DOHH2 (cell line): ENCODE results near the gene HSPB7.
"Not testable (repeated sequence)": the region's sequence is repeated elsewhere in the genome, so short reads cannot be mapped to it uniquely, and the experiment has no call there.

Experiments used
- H3F3A ChIP-seq: fragments of 200-600 bp; sonication (generic), shearing (Covaris generic); 2 replicates; pipeline ENCODE4 v1.6.0; 2016; ENCODE audit warnings: antibody characterized with exemption, mild to moderate bottlenecking; ENCODE audit not compliant: control insufficient read depth, insufficient read depth
- H3K27ac ChIP-seq: fragments of 200-600 bp; sonication (generic); 2 replicates; pipeline ENCODE4 v1.5.1; 2014; ENCODE audit warnings: low read depth, mild to moderate bottlenecking, low read length, moderate library complexity
- H3K27me3 ChIP-seq: fragments of 200-600 bp; sonication (generic); 2 replicates; pipeline ENCODE4 v1.6.1; 2014; ENCODE audit warnings: mild to moderate bottlenecking, low read length, mixed read lengths; ENCODE audit not compliant: control insufficient read depth
- H3K36me3 ChIP-seq: fragments of 200-600 bp; sonication (generic); 2 replicates; pipeline ENCODE4 v1.6.1; 2014; ENCODE audit warnings: mild to moderate bottlenecking, low read length, moderate library complexity, mixed read lengths; ENCODE audit not compliant: control insufficient read depth
- H3K4me1 ChIP-seq: fragments of 200-600 bp; sonication (generic); 2 replicates; pipeline ENCODE4 v1.6.1; 2014; ENCODE audit warnings: mild to moderate bottlenecking, low read length, mixed read lengths; ENCODE audit not compliant: control insufficient read depth
- H3K4me2 ChIP-seq: fragments of 200-600 bp; sonication (generic); 2 replicates; pipeline ENCODE4 v1.6.0; 2014; ENCODE audit warnings: mild to moderate bottlenecking, low read length, moderate library complexity
- H3K4me3 ChIP-seq: fragments of 200-600 bp; sonication (generic); 2 replicates; pipeline ENCODE4 v1.5.1; 2014; ENCODE audit warnings: mild to moderate bottlenecking, low read length, mixed read lengths
- H3K79me2 ChIP-seq: fragments of 200-600 bp; sonication (generic); 2 replicates; pipeline ENCODE4 v1.6.1; 2014; ENCODE audit warnings: mild to moderate bottlenecking, low read length, mixed read lengths; ENCODE audit not compliant: control insufficient read depth
- H3K9me2 ChIP-seq: fragments of 200-600 bp; sonication (generic); replicated peaks from 2 replicates; pipeline ENCODE4 v1.6.1; 2014; ENCODE audit warnings: mild to moderate bottlenecking, low read length, mixed read lengths; ENCODE audit not compliant: control insufficient read depth
- H3K9me3 ChIP-seq: fragments of 200-600 bp; sonication (generic); 2 replicates; pipeline ENCODE4 v1.6.1; 2014; ENCODE audit warnings: antibody characterized with exemption, low read length, mixed read lengths; ENCODE audit not compliant: control insufficient read depth, insufficient read depth
- H4K20me1 ChIP-seq: fragments of 200-600 bp; sonication (generic); 2 replicates; pipeline ENCODE4 v1.6.0; 2014; ENCODE audit warnings: low read depth, mild to moderate bottlenecking, antibody characterized with exemption, low read length, moderate library complexity; ENCODE audit not compliant: control insufficient read depth, insufficient read depth
- EZH2phosphoT487 ChIP-seq: fragments of 200-600 bp; sonication (generic); IDR thresholded peaks from 2 replicates; pipeline ENCODE4 v1.6.1; 2017; ENCODE audit warnings: borderline replicate concordance, mild to moderate bottlenecking, antibody characterized with exemption, low read length, moderate library complexity, mixed read lengths
- TF ChIP-seq, protein P1 (sequence below): fragments of 200-600 bp; sonication (generic); IDR thresholded peaks from one replicate; pipeline ENCODE4 v1.5.1; 2014; ENCODE audit warnings: antibody characterized with exemption, mild to moderate bottlenecking, low read depth, low read length; ENCODE audit not compliant: poor library complexity, severe bottlenecking

Gene HSPB7

DNA sequence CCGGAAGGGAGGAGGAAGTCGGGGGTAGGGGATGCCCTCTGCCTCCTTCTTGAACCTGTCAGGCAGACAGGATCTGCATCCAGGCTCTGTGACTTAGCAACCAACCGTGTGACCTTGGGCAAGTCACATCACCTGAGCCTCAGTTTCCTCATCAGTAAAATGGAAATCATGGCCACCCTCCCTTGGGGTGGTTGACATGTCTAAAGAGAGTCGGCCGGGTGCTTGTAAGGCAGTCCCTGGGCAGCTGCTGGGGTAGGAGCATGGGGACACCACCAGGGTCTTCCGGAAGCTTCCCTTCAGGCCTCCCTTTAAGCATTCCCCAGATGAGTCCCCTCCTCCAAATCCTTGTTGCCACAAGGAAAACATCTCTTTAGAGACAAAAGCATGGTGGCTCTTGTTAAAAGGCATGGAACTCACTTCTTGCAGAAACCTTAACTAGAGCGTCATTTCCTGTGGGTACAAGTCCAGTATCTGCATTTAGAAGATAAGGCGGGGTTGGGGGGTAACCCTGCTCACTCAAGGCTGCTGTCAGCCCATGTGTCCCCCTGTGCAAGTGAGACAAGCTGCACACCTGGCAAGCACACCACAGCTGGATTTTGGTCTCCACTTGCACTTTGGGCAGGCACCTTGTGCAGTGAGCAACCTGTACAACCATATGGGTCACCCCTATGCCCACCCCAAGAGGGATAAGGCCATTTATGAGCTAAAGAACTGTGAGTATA is 36.1 kb upstream of the HSPB7 start:
- Histone ChIP-seq H3K9me2 (no peaks in the 10 kb centered on the region), H3K36me3 (no peaks in the 10 kb centered on the region), H3K4me2 (no peak overlapping the region), H3K4me1 (no peaks in the 10 kb centered on the region), H3K79me2 (no peaks in the 10 kb centered on the region), H3K4me3 (no peak overlapping the region), H3K27me3 (no peaks in the 10 kb centered on the region), H4K20me1 (no peaks in the 10 kb centered on the region), H3F3A (no peaks in the 10 kb centered on the region), H3K9me3 (no peaks in the 10 kb centered on the region), H3K27ac (no peak overlapping the region)
- TF ChIP-seq, protein P1, sequence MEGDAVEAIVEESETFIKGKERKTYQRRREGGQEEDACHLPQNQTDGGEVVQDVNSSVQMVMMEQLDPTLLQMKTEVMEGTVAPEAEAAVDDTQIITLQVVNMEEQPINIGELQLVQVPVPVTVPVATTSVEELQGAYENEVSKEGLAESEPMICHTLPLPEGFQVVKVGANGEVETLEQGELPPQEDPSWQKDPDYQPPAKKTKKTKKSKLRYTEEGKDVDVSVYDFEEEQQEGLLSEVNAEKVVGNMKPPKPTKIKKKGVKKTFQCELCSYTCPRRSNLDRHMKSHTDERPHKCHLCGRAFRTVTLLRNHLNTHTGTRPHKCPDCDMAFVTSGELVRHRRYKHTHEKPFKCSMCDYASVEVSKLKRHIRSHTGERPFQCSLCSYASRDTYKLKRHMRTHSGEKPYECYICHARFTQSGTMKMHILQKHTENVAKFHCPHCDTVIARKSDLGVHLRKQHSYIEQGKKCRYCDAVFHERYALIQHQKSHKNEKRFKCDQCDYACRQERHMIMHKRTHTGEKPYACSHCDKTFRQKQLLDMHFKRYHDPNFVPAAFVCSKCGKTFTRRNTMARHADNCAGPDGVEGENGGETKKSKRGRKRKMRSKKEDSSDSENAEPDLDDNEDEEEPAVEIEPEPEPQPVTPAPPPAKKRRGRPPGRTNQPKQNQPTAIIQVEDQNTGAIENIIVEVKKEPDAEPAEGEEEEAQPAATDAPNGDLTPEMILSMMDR: no peak
- no peak for TF ChIP-seq EZH2phosphoT487

DNA sequence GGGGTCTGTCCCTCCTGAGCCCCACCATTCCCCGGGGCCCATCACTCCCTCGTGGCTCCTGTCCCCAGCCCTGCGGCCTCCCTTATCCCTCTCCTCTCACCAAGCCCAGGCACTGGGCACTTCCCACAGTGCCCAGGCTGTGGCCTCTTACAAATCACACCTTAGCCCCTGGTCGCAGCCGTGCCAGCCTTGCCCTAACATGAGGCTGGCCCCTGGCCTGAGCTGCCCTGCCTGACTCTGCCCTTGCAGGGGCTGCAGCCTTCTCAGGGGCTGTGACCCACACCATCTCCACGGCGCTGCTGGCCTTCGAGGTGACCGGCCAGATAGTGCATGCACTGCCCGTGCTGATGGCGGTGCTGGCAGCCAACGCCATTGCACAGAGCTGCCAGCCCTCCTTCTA is 34.1 kb upstream of the HSPB7 start:
- H3K27ac ChIP-seq, H3K36me3 ChIP-seq, H3F3A ChIP-seq, H3K9me2 ChIP-seq, H3K27me3 ChIP-seq, H3K79me2 ChIP-seq, H3K4me1 ChIP-seq, H3K4me2 ChIP-seq, H3K9me3 ChIP-seq, H4K20me1 ChIP-seq, H3K4me3 ChIP-seq: not testable (repeated sequence)

DNA sequence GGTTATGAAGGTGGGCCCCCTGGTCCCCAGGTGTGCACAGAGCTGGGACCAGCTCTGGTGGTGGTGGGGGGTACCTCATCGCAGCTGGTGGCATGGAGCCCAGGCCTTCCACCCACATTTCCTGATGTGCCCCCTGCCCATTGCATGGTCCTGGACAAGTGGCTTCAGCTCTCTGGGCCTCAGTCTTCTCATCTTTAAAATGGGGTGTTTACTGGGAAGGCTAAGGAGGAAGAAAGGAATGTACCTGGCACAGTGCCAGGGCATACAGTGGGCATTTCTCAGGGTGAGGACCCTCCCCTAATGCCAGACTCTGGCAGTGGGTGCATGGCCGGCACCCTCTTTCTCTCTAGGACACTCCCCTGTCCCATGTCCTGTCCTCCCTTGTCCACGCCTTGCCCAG is 33.2 kb upstream of the HSPB7 start:
- no peak overlapping the region for H3K4me3 ChIP-seq
- TF ChIP-seq, protein P1: no peak
- no peak for TF ChIP-seq EZH2phosphoT487
- H3K4me1 ChIP-seq: no peaks in the 10 kb centered on the region
- H3F3A ChIP-seq: no peaks in the 10 kb centered on the region
- H4K20me1 ChIP-seq: no peaks in the 10 kb centered on the region
- H3K27me3 ChIP-seq: no peaks in the 10 kb centered on the region
- H3K27ac ChIP-seq: no peak overlapping the region
- no peaks in the 10 kb centered on the region for H3K9me3 ChIP-seq
- no peaks in the 10 kb centered on the region for H3K79me2 ChIP-seq
- no peaks in the 10 kb centered on the region for H3K36me3 ChIP-seq
- no peak overlapping the region for H3K4me2 ChIP-seq
- no peaks in the 10 kb centered on the region for H3K9me2 ChIP-seq

DNA sequence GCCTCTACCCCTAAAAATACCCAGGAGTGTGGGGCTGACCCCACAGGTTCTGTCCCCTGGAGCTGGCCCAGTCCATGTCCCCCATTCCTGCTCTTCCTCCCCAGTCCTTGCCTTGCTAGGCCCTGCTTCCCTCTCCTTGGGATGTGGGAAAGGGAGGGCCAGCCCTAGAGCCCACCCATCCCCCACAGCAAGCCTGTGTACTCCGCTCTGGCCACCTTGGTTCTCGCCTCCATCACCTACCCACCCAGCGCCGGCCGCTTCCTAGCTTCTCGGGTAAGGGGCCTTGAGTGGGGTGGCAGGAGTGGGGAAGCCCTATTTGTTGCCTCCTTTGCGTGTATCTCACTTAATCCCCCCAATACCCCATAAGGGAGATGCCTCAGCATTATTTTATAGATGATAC is 32.5 kb upstream of the HSPB7 start:
- no peaks in the 10 kb centered on the region for H3K27me3 ChIP-seq
- H3K79me2 ChIP-seq: no peaks in the 10 kb centered on the region
- H3K36me3 ChIP-seq: no peaks in the 10 kb centered on the region
- no peaks in the 10 kb centered on the region for H4K20me1 ChIP-seq
- H3K4me3 ChIP-seq: no peak overlapping the region
- H3K9me3 ChIP-seq: no peaks in the 10 kb centered on the region
- no peaks in the 10 kb centered on the region for H3K9me2 ChIP-seq
- no peak overlapping the region for H3K27ac ChIP-seq
- no peaks in the 10 kb centered on the region for H3F3A ChIP-seq
- no peaks in the 10 kb centered on the region for H3K4me1 ChIP-seq
- TF ChIP-seq, protein P1: no peak
- no peak for TF ChIP-seq EZH2phosphoT487
- no peak overlapping the region for H3K4me2 ChIP-seq
